HG02571 (cell line): ENCODE results near the gene SLC51A.

ENCODE experiments used
- ATAC-seq: cut with Tn5 transposase; IDR thresholded peaks from one replicate; pipeline ENCODE4 v1.9.1; 2021; ENCODE audit warnings: mild to moderate bottlenecking, moderate library complexity; ENCODE audit not compliant: unreplicated experiment

Gene SLC51A

GRCh38 chr3:196214783-196215441, 1.4 kb upstream of the SLC51A start:
- no peak for ATAC-seq

GRCh38 chr3:196215493-196216020, 777 bp upstream of the SLC51A start:
- no peak for ATAC-seq

DNA sequence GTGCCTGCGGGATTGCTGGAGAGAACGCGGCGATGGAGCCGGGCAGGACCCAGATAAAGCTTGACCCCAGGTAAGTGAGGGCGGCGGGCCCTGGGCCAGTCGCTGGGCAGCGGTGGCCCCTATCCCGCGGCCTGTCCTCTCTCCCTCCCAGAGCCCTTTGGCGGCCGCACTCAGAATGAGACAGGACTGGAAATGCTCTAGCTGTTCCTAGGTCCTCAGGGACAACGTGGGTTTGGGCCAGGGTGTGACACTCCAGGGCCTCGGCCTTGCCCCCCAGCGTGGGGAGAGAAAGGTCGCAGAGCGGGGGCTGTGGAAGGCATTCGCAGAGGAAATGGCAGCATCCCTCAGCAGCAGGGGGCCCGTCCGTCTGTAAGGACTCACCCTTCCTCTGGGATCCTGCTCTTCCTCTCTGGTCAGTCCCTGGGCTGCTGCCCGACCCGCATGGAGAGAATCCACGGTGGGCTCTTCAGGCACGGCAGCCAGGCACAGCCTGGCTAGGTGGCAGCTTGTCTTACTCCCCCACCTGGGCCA, 412 bp downstream of the SLC51A start:
- ATAC-seq: no peak

GRCh38 chr3:196217307-196218154, 1.2 kb downstream of the SLC51A start:
- no peak for ATAC-seq

GRCh38 chr3:196218155-196218712, 1.9 kb downstream of the SLC51A start:
- ATAC-seq: no peak

- ATAC-seq: no peak
Measured at GRCh38 chr3:196219194-196219969, 3.0 kb downstream of the SLC51A start.

DNA sequence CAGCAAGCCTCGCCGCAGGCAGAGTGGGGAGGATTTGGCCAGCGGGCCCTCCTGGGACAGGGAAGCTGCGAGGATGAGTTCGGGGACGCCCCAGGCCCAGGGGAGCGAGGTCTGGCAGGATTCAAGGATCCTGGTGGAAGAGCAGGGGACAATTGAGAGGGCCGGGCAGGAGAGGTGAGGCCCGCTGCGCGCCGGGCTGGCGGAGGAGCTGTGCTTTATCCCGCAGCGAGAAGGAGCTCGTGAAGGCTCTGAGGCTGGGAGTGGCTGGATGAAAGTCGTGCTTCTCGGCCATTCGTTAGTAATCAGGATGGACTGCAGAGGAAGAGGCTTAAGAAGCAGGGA, 3.6 kb downstream of the SLC51A start:
- ATAC-seq: no peak

GRCh38 chr3:196220587-196220986, 4.3 kb downstream of the SLC51A start:
- ATAC-seq: no peak

- ATAC-seq: no peak
Measured at GRCh38 chr3:196220991-196221390, 4.7 kb downstream of the SLC51A start.

DNA sequence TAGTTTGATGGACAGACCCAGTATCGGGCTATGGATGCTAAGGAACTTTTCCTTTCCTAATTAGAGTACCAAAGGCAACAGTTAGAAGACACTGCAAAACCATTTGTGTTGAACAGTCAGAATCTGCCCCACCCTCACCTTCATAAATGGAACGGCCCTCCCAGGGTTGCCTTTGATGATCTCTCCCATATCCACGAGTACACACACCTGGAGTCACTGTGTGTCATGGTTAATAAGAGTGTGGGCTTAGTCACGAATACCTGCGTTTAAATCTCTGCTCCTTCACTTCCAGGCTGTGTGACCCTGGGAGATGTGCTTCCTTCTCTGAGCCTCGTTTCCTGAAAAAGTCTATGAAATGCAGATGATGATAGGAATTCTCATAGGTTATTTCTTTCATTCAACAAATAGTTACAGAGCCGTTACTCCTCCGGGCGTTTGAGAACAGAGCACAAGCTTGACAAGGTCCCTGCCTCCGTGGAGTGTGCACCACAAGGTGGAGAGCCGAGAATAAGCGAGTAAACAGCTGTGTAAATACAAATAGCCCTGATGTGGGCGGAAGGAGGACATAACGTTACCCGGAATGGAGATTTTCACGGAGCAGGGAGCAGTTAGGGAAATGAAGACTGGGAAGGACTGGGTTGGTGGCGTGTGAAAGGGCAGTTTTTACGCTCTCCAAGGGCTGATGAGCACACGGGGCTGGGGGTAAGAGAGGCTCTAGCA, 6.7 kb downstream of the SLC51A start:
- no peak for ATAC-seq

GRCh38 chr3:196225086-196225485, 8.8 kb downstream of the SLC51A start:
- no peak for ATAC-seq

DNA sequence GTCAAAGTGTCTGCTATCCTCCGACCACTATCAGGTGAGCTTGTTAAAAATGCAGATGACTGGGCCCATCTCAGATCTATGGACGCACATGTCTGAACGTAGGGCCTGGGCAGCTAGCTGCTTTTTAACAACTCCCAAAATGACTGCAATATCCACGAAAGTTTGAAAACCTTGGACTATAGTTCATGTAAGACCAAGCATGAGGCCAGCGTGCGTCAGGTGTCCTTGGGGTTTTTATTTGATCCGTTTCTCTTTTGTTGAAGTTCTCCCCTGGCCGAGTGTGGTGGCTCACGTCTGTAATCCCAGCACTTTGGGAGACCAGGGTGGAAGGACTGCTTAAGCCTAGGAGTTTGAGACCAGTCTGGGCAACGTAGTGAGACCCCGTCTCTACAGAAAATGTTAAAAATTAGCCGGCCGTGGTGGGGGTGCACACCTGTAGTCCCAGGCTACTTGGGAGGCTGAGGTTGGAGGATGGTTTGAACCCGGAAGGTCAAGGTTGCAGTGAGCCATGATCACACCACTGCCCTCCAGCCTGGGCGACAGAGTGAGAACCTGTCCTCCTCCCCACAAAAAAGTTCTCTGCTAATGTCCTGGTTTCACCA, 9.5 kb downstream of the SLC51A start:
- ATAC-seq: no peak

GRCh38 chr3:196227121-196227561, 10.8 kb downstream of the SLC51A start:
- no peak for ATAC-seq

GRCh38 chr3:196227629-196228493, 11.5 kb downstream of the SLC51A start:
- ATAC-seq: no peak

DNA sequence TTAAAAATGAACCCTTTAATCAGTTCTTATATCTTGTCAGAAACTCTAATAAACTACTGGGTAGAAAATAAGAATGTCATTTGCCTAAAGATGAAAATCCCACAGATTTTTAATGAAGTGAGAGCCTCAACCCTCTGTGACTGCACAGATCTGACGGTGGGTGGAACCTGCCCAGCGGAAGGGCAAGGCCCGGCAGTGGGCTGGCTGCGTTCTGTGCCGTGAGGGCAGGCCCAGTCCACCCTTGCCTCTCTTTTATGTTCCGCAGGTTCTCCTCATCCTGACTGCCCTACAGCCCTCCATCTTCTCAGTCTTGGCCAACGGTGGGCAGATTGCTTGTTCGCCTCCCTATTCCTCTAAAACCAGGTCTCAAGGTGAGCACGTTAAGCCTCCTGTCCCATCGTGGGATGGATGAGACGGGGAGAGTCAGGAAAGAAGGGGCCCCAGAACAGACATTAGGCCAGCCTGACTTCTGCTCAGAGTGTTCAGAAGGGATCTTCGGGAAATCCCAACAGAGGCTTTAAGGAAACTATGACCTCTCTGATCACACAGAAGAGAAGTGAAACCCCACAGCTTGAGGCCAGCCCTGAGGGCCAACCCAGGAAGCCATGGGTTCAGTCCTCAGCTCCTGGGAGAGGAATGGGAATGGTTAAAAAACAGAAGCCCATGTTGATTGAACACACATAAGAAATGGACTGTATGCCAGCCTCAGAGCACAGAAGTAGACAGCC, 16.0 kb downstream of the SLC51A start:
- no peak for ATAC-seq

- ATAC-seq: no peak
Measured at GRCh38 chr3:196232882-196233251, 16.5 kb downstream of the SLC51A start.

- no peak for ATAC-seq
Measured at GRCh38 chr3:196235452-196236122, 19.3 kb downstream of the SLC51A start.

DNA sequence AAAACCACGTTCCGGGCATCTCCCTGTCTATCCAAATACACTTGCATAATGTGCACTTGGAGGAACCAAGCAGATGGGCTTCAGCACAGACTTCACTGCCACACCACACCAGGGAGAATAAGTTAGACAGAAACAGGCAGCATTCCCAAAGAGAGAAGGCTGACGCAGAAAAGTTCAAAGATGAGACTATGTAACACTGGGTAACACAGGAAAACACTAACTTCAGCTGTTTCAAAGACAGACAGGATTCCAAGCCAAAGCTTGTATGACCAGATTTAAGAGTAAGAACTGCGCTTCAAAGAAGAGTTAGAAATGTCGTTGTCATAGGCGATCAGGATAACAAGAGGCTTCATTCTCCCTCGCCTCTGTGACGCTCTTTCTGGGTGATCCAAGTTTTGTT, 19.9 kb downstream of the SLC51A start:
- ATAC-seq: no peak
